SK-N-SH treated with all-trans-retinoic acid at 6 μM for 48 hours (cell line): ENCODE results near the gene NRAP.

Source experiments
- TCF4 ChIP-seq: fragments of 250-450 bp; sonication (Bioruptor Pico); IDR thresholded peaks from 2 replicates; pipeline ENCODE4 v1.8.0; 2021; ENCODE audit warnings: mild to moderate bottlenecking, moderate library complexity, borderline replicate concordance
- ZC3H10 ChIP-seq: fragments of 250-450 bp; sonication (Bioruptor Pico); IDR thresholded peaks from 2 replicates; pipeline ENCODE4 v1.5.1; 2021; ENCODE audit warnings: mild to moderate bottlenecking, moderate library complexity
- ZNF565 ChIP-seq: fragments of 450-650 bp; formaldehyde crosslinking; conservative IDR thresholded peaks from 2 replicates; pipeline ENCODE4 v1.5.0; 2020; ENCODE audit warnings: low read depth, mild to moderate bottlenecking, moderate library complexity

DNA sequence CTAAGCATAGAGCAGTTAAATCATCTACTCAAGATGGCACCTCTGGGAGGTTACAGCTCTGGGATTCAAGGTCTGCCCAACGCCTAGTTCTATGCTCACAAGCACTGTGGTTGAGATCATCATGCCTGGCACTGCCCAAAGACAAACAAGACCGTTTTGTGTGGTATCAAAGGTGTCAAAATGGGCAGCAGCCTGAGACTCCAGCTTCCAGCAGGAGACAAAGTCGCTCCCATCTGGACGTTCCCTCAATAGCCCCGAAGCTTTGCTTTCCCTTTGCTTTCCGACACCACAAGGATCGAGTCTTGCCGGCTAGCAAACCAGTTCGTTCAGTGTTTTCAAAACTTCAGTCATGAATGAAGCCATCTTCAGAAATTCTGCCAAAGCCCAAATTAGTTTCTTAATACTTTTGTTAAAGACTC, 105.9 kb downstream of the NRAP start:
- TF ChIP-seq TCF4 (CRISPR knock-in tag) (no peak), ZNF565 (CRISPR knock-in tag) (no peak), ZC3H10 (CRISPR knock-in tag) (no peak)
